ENCODE results near the gene KIAA0513.

DNA sequence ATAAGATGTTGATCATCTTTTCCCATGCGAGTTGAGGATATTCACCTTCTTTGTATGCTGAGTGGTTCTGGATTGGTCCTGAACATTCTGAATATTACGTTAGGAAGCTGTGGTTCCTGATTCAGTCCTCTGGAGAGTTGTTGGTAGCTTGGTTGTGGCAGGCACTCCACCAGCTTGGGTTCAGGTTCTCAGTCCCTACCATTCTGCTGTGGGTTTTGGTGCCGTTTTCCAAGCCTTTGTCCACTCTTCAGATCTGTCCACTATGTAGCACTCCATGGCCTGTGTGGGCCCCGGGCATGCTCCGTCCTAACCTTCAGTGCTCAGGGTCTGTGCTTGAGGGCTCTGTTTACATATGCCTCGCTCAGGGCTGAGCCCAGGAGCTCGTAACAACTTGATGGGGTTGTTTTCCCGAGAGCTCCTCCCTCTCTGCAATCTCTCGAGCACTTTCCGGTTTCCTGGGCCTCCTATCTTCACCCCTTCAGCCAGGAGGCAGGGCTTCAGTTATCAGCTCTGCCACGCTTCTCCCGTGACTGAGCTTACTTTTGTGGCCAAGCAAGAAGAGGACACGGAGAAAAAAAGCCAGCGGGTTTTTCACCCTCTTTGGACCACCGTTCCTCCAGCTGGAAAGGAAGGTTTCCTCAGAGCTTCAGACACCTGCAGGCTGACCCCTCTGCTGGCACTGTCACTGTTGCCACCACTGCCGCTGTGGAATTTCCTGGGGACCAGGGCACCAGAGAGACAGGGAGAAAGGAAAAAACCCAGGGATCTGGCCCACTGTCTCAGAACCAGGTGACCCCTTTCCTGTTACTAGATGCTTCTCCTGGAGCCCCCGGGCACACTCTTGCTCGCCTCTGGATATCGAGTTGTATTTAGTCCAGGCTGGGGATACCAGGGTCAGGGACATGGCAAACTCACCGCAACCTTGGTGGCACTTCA, 19.6 kb downstream of the KIAA0513 start:
- no peak for TF ChIP-seq POLR2AphosphoS5 (IDR thresholded peaks at IDR 0.05; ENCODE audit: low read depth, low read length)
- TF ChIP-seq, protein P1, sequence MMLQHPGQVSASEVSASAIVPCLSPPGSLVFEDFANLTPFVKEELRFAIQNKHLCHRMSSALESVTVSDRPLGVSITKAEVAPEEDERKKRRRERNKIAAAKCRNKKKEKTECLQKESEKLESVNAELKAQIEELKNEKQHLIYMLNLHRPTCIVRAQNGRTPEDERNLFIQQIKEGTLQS (IDR thresholded peaks at IDR 0.05) = no peak
- no peak for TF ChIP-seq CTCF (IDR thresholded peaks at IDR 0.05 in 2 of 3, conservative IDR thresholded peaks at IDR 0.05 in 1 of 3; ENCODE audit: borderline replicate concordance in 1 of 3, insufficient read depth in 1 of 3, low read depth in 2 of 3, low read length in 2 of 3)
- no peak for TF ChIP-seq SP1 (IDR thresholded peaks at IDR 0.05; ENCODE audit: low read depth)
- no peak for TF ChIP-seq CEBPB (IDR thresholded peaks at IDR 0.05; ENCODE audit: low read depth)
- TF ChIP-seq SRF (IDR thresholded peaks at IDR 0.05; ENCODE audit: low read depth) = no peak
- no peak for TF ChIP-seq SIN3A (IDR thresholded peaks at IDR 0.05; ENCODE audit: low read depth)
- TF ChIP-seq, protein P2, sequence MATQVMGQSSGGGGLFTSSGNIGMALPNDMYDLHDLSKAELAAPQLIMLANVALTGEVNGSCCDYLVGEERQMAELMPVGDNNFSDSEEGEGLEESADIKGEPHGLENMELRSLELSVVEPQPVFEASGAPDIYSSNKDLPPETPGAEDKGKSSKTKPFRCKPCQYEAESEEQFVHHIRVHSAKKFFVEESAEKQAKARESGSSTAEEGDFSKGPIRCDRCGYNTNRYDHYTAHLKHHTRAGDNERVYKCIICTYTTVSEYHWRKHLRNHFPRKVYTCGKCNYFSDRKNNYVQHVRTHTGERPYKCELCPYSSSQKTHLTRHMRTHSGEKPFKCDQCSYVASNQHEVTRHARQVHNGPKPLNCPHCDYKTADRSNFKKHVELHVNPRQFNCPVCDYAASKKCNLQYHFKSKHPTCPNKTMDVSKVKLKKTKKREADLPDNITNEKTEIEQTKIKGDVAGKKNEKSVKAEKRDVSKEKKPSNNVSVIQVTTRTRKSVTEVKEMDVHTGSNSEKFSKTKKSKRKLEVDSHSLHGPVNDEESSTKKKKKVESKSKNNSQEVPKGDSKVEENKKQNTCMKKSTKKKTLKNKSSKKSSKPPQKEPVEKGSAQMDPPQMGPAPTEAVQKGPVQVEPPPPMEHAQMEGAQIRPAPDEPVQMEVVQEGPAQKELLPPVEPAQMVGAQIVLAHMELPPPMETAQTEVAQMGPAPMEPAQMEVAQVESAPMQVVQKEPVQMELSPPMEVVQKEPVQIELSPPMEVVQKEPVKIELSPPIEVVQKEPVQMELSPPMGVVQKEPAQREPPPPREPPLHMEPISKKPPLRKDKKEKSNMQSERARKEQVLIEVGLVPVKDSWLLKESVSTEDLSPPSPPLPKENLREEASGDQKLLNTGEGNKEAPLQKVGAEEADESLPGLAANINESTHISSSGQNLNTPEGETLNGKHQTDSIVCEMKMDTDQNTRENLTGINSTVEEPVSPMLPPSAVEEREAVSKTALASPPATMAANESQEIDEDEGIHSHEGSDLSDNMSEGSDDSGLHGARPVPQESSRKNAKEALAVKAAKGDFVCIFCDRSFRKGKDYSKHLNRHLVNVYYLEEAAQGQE (IDR thresholded peaks at IDR 0.05; ENCODE audit: low read depth) = no peak
- no peak for TF ChIP-seq JUND (IDR thresholded peaks at IDR 0.05)
